Measurements from ENCODE around the gene CYLD. TPM values are rescaled to one million over a fixed set of nuclear protein-coding genes. Genes with fewer than 3 reads are reported as not detected.

Gene CYLD
- total and polyA plus RNA-seq, 4 donors: 15.3 to 90.5 (median 26.0) TPM

DNA sequence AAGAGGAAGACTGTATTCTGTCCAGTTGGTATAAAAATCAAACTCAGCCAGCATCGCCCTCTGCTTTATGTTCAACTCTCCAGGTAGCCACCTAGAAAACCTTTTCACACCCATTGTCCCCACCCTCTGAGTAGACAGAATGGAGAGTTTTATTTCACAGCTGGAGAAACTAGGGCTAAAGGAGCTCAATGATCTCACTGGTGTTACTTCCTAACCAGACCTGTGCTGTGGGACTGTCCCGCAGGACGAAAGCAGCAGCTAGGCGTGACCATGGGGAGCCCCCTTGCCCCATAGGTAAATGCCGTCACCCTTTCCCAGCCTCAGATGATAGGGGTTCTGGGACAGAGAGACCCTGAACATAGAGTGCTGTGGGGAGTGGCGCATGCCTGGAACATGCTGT, 67.7 kb downstream of the CYLD start:
- WGBS, 2 donors: 90 to 94% methylated on average over 6 of the region's 6 CpGs
- Histone ChIP-seq H3K9ac (ENCODE audit: insufficient read depth in 1 of 2, low read length in 2 of 2) (no peak overlapping the region), H3K36me3 (ENCODE audit: control insufficient read depth in 4 of 4, insufficient read depth in 4 of 4, low read length in 4 of 4) (no peaks in the 10 kb centered on the region), H3K9me3 (ENCODE audit: control insufficient read depth in 4 of 4, insufficient read depth in 3 of 4, low read length in 3 of 4) (no peaks in the 10 kb centered on the region), H3K4me1 (ENCODE audit: control insufficient read depth in 5 of 5, insufficient read depth in 5 of 5, low read length in 5 of 5) (peaks cover 0 to 9% (median 0%) of the 10 kb centered on the region in 5 donors), H3K4me3 (no peak overlapping the region), H3K27ac (ENCODE audit: low read depth in 1 of 2, low read length in 1 of 2) (no peak overlapping the region), H3K27me3 (ENCODE audit: control insufficient read depth in 3 of 3, insufficient read depth in 3 of 3, low read length in 2 of 3) (no peaks in the 10 kb centered on the region)
- ATAC-seq (ENCODE audit: insufficient read depth, low FRiP score): no peak
- TF ChIP-seq, protein P1, sequence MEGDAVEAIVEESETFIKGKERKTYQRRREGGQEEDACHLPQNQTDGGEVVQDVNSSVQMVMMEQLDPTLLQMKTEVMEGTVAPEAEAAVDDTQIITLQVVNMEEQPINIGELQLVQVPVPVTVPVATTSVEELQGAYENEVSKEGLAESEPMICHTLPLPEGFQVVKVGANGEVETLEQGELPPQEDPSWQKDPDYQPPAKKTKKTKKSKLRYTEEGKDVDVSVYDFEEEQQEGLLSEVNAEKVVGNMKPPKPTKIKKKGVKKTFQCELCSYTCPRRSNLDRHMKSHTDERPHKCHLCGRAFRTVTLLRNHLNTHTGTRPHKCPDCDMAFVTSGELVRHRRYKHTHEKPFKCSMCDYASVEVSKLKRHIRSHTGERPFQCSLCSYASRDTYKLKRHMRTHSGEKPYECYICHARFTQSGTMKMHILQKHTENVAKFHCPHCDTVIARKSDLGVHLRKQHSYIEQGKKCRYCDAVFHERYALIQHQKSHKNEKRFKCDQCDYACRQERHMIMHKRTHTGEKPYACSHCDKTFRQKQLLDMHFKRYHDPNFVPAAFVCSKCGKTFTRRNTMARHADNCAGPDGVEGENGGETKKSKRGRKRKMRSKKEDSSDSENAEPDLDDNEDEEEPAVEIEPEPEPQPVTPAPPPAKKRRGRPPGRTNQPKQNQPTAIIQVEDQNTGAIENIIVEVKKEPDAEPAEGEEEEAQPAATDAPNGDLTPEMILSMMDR (IDR thresholded peaks at IDR 0.05; ENCODE audit: control extremely low read depth, extremely low read depth): no peak
- no peak for DNase-seq

- DNase-seq (no peak), ATAC-seq (ENCODE audit: insufficient read depth, low FRiP score) (no peak)
- Histone ChIP-seq H3K36me3 (ENCODE audit: control insufficient read depth in 4 of 4, insufficient read depth in 4 of 4, low read length in 4 of 4) (no peaks in the 10 kb centered on the region), H3K4me1 (ENCODE audit: control insufficient read depth in 5 of 5, insufficient read depth in 5 of 5, low read length in 5 of 5) (peaks cover 0 to 8% (median 0%) of the 10 kb centered on the region in 5 donors), H3K27me3 (ENCODE audit: control insufficient read depth in 3 of 3, insufficient read depth in 3 of 3, low read length in 2 of 3) (no peaks in the 10 kb centered on the region), H3K9ac (ENCODE audit: insufficient read depth in 1 of 2, low read length in 2 of 2) (no peak overlapping the region), H3K27ac (ENCODE audit: low read depth in 1 of 2, low read length in 1 of 2) (no peak overlapping the region), H3K9me3 (ENCODE audit: control insufficient read depth in 4 of 4, insufficient read depth in 3 of 4, low read length in 3 of 4) (no peaks in the 10 kb centered on the region), H3K4me3 (no peak overlapping the region)
- WGBS, 2 donors: 89 to 95% methylated on average over 8 of the region's 8 CpGs
- TF ChIP-seq, protein P1 (IDR thresholded peaks at IDR 0.05; ENCODE audit: control extremely low read depth, extremely low read depth): no peak
Measured at GRCh38 chr16:50810241-50810965, 68.5 kb downstream of the CYLD start.

DNA sequence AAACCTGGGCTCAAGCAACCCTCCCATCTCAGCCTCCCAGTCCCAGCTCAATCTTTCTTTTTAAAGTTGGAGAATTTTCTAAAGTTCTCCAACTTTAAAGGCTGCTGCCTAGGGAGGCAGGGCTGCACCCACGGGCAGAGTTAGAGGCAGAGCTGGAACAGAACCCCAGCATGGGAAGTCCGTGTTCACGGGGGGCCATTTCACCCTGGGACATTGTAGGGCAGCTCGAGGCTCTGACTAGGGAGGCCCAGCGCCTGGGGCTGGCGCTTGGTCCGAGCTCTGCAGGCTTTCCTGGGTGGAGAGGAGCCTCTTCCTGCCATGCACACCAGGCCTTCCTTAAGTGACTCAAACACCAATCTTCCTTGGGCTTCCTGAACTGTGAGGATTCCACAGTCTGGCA, 70.2 kb downstream of the CYLD start:
- Histone ChIP-seq H3K36me3 (ENCODE audit: control insufficient read depth in 4 of 4, insufficient read depth in 4 of 4, low read length in 4 of 4) (no peaks in the 10 kb centered on the region), H3K4me1 (ENCODE audit: control insufficient read depth in 5 of 5, insufficient read depth in 5 of 5, low read length in 5 of 5) (no peaks in the 10 kb centered on the region), H3K9me3 (ENCODE audit: control insufficient read depth in 4 of 4, insufficient read depth in 3 of 4, low read length in 3 of 4) (no peaks in the 10 kb centered on the region), H3K9ac (ENCODE audit: insufficient read depth in 1 of 2, low read length in 2 of 2) (no peak overlapping the region), H3K27ac (ENCODE audit: low read depth in 1 of 2, low read length in 1 of 2) (no peak overlapping the region), H3K27me3 (ENCODE audit: control insufficient read depth in 3 of 3, insufficient read depth in 3 of 3, low read length in 2 of 3) (no peaks in the 10 kb centered on the region), H3K4me3 (no peak overlapping the region)
- TF ChIP-seq, protein P1 (IDR thresholded peaks at IDR 0.05; ENCODE audit: control extremely low read depth, extremely low read depth): no peak
- DNase-seq (no peak), ATAC-seq (ENCODE audit: insufficient read depth, low FRiP score) (no peak)
- WGBS, 2 donors: 57 to 75% methylated on average over 7 of the region's 7 CpGs

Data from lung (tissue), 12 donors.